Mononuclear cell (primary cell): ENCODE data around the gene SLAMF1. TPM values are rescaled to one million over a fixed set of nuclear protein-coding genes. Genes with fewer than 3 reads are reported as not detected.
"Not testable (repeated sequence)": the region's sequence is repeated elsewhere in the genome, so short reads cannot be mapped to it uniquely, and the experiment has no call there.

Experiments used
- H3K27me3 ChIP-seq: 2 replicates; pipeline ENCODE4 v1.6.0; 2011; ENCODE audit warnings: low read length, control low read depth; ENCODE audit not compliant: insufficient read depth
- H3K4me1 ChIP-seq: 2 replicates; pipeline ENCODE4 v1.5.1; 2011; ENCODE audit warnings: mild to moderate bottlenecking, low read length, control low read depth; ENCODE audit not compliant: insufficient read depth
- H3K4me3 ChIP-seq: 2 replicates; pipeline ENCODE4 v1.5.1; 2011; ENCODE audit warnings: mild to moderate bottlenecking, low read length, moderate library complexity
- H3K9me3 ChIP-seq: 2 replicates; pipeline ENCODE4 v1.5.1; 2011; ENCODE audit warnings: low read depth, mild to moderate bottlenecking, control low read depth, low read length
- total RNA-seq: library from RNA; depleted of rRNA; stranded (reverse); fragments of >200 nt; gene quantifications from one replicate; pipeline ENCODE4 v1.2.3, GENCODE V29; 2012

Gene SLAMF1
- total RNA-seq, 1 donor = 30.0 TPM

GRCh38 chr1:160610569-160611242 lies 36.1 kb downstream of the SLAMF1 start:
- no peaks in the 10 kb centered on the region for H3K9me3 ChIP-seq
- peaks cover 23% of the 10 kb centered on the region for H3K4me1 ChIP-seq
- no peaks in the 10 kb centered on the region for H3K27me3 ChIP-seq
- H3K4me3 ChIP-seq = no peak overlapping the region

DNA sequence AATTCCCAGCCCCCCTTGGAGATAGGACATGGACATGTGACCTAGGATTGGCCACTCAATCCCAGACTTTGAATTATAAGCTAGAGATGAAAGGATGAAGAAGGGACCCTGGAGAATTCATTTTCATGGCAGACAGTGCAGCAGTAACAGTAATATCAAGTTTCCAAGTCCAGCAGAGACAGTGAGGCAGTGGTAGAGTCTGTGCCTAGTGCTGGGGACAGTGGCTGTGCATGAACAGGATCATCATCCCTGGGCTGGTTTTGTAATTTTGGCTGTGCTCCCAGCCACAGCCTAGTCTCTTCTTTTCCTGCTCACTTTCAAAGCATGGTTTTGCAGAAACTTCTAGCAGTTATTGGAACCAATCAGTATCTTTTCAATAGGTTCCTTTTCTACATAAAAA lies 37.9 kb downstream of the SLAMF1 start:
- Histone ChIP-seq H3K4me3 (no peak overlapping the region), H3K27me3 (no peaks in the 10 kb centered on the region), H3K9me3 (no peaks in the 10 kb centered on the region), H3K4me1 (peaks cover 23% of the 10 kb centered on the region)

GRCh38 chr1:160608514-160608913 lies 38.3 kb downstream of the SLAMF1 start:
- Histone ChIP-seq H3K4me1 (peaks cover 23% of the 10 kb centered on the region), H3K4me3 (no peak overlapping the region), H3K27me3 (no peaks in the 10 kb centered on the region), H3K9me3 (no peaks in the 10 kb centered on the region)

DNA sequence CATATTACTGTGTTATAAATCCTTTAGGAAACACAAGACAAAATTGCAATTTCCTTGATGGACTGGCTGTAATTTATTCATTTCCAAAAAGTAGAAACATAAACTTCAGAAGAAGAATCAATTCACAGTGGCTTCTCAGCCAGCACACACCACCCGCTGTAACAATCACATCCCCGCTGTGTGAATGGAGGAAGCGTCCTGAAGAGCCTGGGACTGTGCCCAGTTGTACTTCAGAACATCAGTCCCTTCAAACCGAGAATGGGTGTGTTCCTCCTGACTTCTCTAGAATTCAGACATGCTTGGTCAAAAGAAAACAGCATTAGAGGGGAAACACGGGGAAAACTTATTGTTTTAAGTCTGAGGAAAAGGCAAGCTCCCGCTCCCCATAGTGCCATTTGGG lies 38.8 kb downstream of the SLAMF1 start:
- peaks cover 23% of the 10 kb centered on the region for H3K4me1 ChIP-seq
- no peak overlapping the region for H3K4me3 ChIP-seq
- no peaks in the 10 kb centered on the region for H3K9me3 ChIP-seq
- H3K27me3 ChIP-seq = no peaks in the 10 kb centered on the region

GRCh38 chr1:160607672-160608032 lies 39.2 kb downstream of the SLAMF1 start:
- Histone ChIP-seq H3K4me3 (no peak overlapping the region), H3K27me3 (no peaks in the 10 kb centered on the region), H3K4me1 (peaks cover 23% of the 10 kb centered on the region), H3K9me3 (no peaks in the 10 kb centered on the region)

DNA sequence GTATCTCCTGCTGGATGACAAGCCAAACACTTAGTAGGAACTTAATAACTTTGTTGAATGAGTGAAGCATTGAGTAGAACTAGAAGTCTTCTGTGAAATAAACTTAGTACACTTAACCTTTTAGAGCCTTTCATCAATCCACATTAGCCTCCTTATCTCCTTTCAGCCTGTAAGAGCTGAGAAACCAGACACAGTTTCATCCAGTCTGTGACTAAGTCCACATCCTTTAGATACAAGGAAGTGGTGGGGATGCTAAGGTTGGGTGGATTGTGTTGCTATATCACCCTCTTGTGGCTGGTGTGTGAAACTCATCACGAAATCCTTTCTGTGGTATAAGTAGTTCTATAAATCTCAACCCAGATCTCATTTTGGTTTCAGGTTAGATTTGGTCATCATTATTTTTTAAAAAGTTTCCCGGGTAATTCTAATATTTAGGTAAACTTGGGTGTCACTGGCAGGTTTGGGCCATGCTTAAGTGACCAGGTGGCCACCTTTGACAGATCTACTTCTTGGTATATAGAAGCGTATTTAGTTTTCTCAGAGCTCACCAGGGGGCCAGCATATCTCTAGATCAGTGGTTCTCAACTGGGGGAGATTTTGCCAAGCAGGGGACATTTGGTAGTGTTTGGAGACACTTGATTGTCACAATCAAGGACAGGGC lies 39.7 kb downstream of the SLAMF1 start:
- Histone ChIP-seq H3K4me3 (no peak overlapping the region), H3K27me3 (no peaks in the 10 kb centered on the region), H3K9me3 (no peaks in the 10 kb centered on the region), H3K4me1 (peaks cover 23% of the 10 kb centered on the region)

DNA sequence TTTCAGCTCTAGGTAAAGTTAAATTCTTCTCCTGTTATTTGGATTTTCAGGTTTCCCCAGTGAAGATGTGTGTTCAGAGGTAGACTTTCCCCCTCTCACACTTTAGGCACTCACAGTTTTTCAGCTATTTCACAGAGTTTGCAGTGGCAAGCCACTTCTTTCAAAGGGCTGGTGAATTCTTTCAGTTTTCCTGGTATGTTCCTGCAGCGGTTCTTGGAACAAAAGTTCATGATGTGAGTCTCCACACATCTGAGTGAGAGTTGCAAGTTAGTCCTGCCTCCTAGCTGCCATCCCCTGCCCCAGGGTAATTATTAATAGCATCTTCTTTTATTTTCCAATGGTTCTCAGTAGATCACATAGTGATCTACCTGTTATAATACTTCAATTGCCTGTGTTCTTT lies 40.2 kb downstream of the SLAMF1 start:
- Histone ChIP-seq H3K27me3 (no peaks in the 10 kb centered on the region), H3K9me3 (peaks cover 3% of the 10 kb centered on the region), H3K4me3 (no peak overlapping the region), H3K4me1 (peaks cover 23% of the 10 kb centered on the region)

DNA sequence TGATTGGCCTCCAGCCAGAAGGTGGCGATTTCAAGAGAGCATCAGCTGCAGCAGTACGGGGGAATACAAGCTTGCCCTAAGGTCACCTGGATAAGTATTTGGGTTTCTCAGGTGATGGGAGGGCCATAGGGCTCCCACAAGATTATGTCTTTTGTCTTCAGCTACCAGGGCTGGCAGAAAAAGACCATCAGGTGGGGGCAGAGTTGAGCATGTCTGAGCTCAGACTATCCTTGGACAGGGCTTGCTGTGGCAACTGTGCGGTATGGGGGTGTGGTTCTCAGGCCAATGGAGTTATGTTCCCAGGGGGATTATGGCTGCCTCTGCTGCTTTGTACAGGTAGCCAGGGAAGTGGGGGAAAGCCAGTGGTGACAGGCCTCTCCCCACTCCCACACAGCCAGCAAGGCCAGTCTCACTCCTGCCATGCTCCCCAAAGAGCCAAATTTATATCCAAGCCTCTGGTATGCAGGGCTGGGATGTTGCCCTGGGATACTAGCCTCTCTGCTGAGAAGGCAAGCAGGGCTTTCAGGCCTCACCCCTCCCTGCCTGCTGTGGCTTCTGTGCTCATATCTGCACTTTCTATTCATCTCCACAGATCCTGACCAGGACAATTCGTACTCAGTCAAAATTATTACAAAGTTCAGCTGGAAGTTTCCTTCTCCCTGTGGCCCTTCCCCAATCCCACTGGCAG lies 40.9 kb downstream of the SLAMF1 start:
- peaks cover 23% of the 10 kb centered on the region for H3K4me1 ChIP-seq
- H3K27me3 ChIP-seq = no peaks in the 10 kb centered on the region
- peaks cover 4% of the 10 kb centered on the region for H3K9me3 ChIP-seq
- no peak overlapping the region for H3K4me3 ChIP-seq

DNA sequence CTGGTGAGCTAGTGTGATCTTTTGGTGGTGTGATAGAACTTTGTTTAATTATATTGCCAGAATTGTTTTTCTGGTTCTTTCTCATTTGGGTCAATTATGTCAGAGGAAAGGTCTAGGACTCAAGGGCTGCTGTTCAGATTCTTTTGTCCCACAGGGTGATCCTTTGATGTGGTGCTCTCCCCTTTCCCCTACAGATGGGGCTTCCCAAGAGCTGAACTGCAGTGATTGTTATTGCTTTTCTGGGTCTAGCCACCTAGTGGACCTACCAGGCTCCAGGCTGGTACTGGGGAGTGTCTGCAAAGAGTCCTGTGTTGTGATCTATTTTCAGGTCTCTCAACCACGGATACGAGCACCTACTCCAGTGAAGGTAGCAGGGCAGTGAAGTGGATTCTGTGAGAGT lies 41.6 kb downstream of the SLAMF1 start:
- Histone ChIP-seq H3K9me3 (peaks cover 4% of the 10 kb centered on the region), H3K4me1 (peaks cover 23% of the 10 kb centered on the region), H3K27me3 (no peaks in the 10 kb centered on the region), H3K4me3 (no peak overlapping the region)

GRCh38 chr1:160597705-160598104 lies 49.1 kb downstream of the SLAMF1 start:
- Histone ChIP-seq H3K27me3 (no peaks in the 10 kb centered on the region), H3K4me1 (no peaks in the 10 kb centered on the region), H3K9me3 (peaks cover 4% of the 10 kb centered on the region), H3K4me3 (no peak overlapping the region)

DNA sequence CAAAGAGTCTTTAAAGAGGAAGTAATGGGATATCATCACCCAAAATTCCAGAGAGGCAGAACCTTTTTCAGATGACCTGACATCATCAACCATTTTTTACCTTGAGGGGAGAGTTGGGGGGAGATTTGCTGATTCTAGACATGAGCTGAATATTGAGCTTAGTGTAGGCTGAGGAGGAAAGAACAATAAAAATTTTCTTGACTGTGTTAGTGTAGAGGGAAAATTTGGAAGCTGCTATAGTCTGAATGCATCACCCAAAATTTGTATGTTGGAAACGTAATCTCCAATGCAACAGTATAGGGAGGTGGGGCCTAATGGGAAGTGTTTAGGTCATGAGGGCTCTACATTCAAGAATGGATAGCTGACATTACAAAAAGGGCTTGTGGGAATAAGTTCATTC lies 49.8 kb downstream of the SLAMF1 start:
- no peaks in the 10 kb centered on the region for H3K27me3 ChIP-seq
- H3K4me1 ChIP-seq = no peaks in the 10 kb centered on the region
- peaks cover 4% of the 10 kb centered on the region for H3K9me3 ChIP-seq
- no peak overlapping the region for H3K4me3 ChIP-seq

- peaks cover 6% of the 10 kb centered on the region for H3K4me1 ChIP-seq
- no peaks in the 10 kb centered on the region for H3K27me3 ChIP-seq
- no peak overlapping the region for H3K4me3 ChIP-seq
Measured at GRCh38 chr1:160590488-160590887, 56.4 kb downstream of the SLAMF1 start.

DNA sequence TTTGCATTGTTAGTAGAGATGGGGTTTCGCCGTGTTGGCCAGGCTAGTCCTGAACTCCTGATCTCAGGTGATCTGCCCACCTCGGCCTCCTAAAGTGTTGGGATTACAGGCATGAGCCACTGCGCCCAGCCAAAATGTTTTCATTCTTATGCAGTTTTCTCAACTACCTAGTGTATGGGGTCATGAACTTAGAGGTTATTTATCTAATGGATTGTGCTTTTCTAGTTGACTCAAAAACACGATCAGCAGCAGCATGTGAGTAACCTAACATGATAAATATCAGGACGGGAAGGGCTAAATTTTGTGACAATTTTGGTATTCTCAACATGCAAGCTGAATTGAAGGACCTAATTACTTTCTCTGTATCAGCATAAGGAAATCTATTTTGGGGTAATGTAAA lies 58.4 kb downstream of the SLAMF1 start:
- Histone ChIP-seq H3K4me1 (peaks cover 6% of the 10 kb centered on the region), H3K4me3 (no peak overlapping the region), H3K27me3 (no peaks in the 10 kb centered on the region), H3K9me3 (no peaks in the 10 kb centered on the region)

More at GRCh38 chr1:160590488-160590887, 56.4 kb downstream of the SLAMF1 start:
- no peaks in the 10 kb centered on the region for H3K9me3 ChIP-seq

- H3K27me3 ChIP-seq = no peaks in the 10 kb centered on the region
- no peak overlapping the region for H3K4me3 ChIP-seq
- peaks cover 22% of the 10 kb centered on the region for H3K4me1 ChIP-seq
- no peaks in the 10 kb centered on the region for H3K9me3 ChIP-seq
Measured at GRCh38 chr1:160584784-160585183, 62.1 kb downstream of the SLAMF1 start.

DNA sequence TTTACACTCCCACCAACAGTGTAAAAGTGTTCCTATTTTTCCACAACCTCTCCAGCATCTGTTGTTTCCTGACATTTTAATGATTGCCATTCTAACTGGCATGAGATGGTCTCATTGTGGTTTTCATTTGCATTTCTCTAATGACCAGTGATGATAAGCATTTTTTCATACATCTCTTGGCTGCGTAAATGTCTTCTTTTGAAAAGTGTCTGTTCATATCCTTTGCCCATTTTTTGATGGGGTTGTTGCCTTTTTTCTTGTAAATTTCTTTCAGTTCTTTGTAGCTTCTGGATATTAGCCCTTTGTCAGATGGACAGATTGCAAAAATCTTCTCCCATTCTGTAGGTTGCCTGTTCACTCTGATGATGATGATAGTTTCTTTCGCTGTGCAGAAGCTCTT lies 63.9 kb downstream of the SLAMF1 start:
- H3K27me3 ChIP-seq, H3K9me3 ChIP-seq, H3K4me3 ChIP-seq: not testable (repeated sequence)
- peaks cover 25% of the 10 kb centered on the region for H3K4me1 ChIP-seq
